Tibial nerve (tissue), 4 donors: Measurements from ENCODE around the gene ACOT11. TPM values are rescaled to one million over a fixed set of nuclear protein-coding genes. Genes with fewer than 3 reads are reported as not detected.

Experiments
- DNase-seq, 2 donors: peaks; one replicate each; pipeline ENCODE4 v3.0.0-alpha.2; 2019; ENCODE audit warnings: low spot score in 2 of 2
- H3K27ac ChIP-seq, 4 donors: fragments of 200-600 bp; sonication (generic) in 3 of 4; one replicate each; pipeline ENCODE4 v1.5.1; 2017 to 2019; ENCODE audit warnings: mild to moderate bottlenecking in 1 of 4
- H3K27me3 ChIP-seq, 2 donors: fragments of 200-600 bp; sonication (generic) in 1 of 2; one replicate each; pipeline versions ENCODE4 v1.5.1 to v1.6.0; 2017 to 2019
- H3K36me3 ChIP-seq, 3 donors: fragments of 200-600 bp; sonication (generic); one replicate each; pipeline ENCODE4 v1.5.1; 2018 to 2019
- H3K4me1 ChIP-seq, 4 donors: fragments of 200-600 bp; sonication (generic) in 3 of 4; one replicate each; pipeline ENCODE4 v1.5.1; 2017 to 2019
- H3K4me3 ChIP-seq, 4 donors: fragments of 200-600 bp; sonication (generic) in 3 of 4; one replicate each; pipeline ENCODE4 v1.5.1; 2017 to 2019; ENCODE audit warnings: mild to moderate bottlenecking in 1 of 4, moderate library complexity in 1 of 4
- H3K9me3 ChIP-seq, 4 donors: fragments of 200-600 bp; sonication (generic) in 3 of 4; one replicate each; pipeline ENCODE4 v1.5.1; 2017 to 2019
- EP300 ChIP-seq, 2 donors: sonication (generic); formaldehyde crosslinking; IDR thresholded peaks; one replicate each; pipeline ENCODE4 v1.6.1; 2017; ENCODE audit warnings: antibody characterized with exemption in 2 of 2, mild to moderate bottlenecking in 1 of 2
- POLR2A ChIP-seq, 2 donors: fragments of 450-650 bp; IDR thresholded peaks; one replicate each; pipeline ENCODE4 v1.6.1; 2017; ENCODE audit warnings: antibody characterized with exemption in 2 of 2, mild to moderate bottlenecking in 2 of 2, moderate library complexity in 2 of 2
- WGBS, 2 donors: methylation state at CpG; one replicate each; pipeline ENCODE4 v1.1.5; 2018; 5-methylcytosine and 5-hydroxymethylcytosine counted together
- total RNA-seq, 4 donors: library from RNA; depleted of rRNA; stranded (reverse); fragments of >200 nt; gene quantifications; one replicate each; pipeline ENCODE4 v1.1.0, GENCODE V29; 2016
- TF ChIP-seq, protein P1 (sequence below), 5 experiments: fragments of 200-600 bp in 3 of 5; fragments of 450-650 bp in 2 of 5; sonication (generic) in 3 of 5; IDR thresholded peaks; one replicate each; pipeline ENCODE4 v1.5.1; 2016 to 2019; ENCODE audit warnings: antibody characterized with exemption in 5 of 5, mild to moderate bottlenecking in 3 of 5, moderate library complexity in 2 of 5

ACOT11 gene
- total RNA-seq, 4 donors from 2014 or later = 7.5 to 13.8 (median 10.2) TPM

- Histone ChIP-seq H3K9me3 (no peaks in the 10 kb centered on the region), H3K4me3 (no peak overlapping the region), H3K36me3 (no peaks in the 10 kb centered on the region), H3K27ac (peak overlapping the region in 1 of 4 donors; percentile 54), H3K27me3 (no peaks in the 10 kb centered on the region), H3K4me1 (peaks cover 0 to 11% (median 3%) of the 10 kb centered on the region in 4 donors)
- WGBS, 2 donors = 81 to 83% methylated on average over 4 of the region's 4 CpGs
- DNase-seq = no peak
- TF ChIP-seq POLR2A (IDR thresholded peaks at IDR 0.05) (no peak), EP300 (IDR thresholded peaks at IDR 0.05) (no peak)
- TF ChIP-seq, protein P1, sequence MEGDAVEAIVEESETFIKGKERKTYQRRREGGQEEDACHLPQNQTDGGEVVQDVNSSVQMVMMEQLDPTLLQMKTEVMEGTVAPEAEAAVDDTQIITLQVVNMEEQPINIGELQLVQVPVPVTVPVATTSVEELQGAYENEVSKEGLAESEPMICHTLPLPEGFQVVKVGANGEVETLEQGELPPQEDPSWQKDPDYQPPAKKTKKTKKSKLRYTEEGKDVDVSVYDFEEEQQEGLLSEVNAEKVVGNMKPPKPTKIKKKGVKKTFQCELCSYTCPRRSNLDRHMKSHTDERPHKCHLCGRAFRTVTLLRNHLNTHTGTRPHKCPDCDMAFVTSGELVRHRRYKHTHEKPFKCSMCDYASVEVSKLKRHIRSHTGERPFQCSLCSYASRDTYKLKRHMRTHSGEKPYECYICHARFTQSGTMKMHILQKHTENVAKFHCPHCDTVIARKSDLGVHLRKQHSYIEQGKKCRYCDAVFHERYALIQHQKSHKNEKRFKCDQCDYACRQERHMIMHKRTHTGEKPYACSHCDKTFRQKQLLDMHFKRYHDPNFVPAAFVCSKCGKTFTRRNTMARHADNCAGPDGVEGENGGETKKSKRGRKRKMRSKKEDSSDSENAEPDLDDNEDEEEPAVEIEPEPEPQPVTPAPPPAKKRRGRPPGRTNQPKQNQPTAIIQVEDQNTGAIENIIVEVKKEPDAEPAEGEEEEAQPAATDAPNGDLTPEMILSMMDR (IDR thresholded peaks at IDR 0.05) = no peak
These were observed 17.1 kb downstream of the ACOT11 start for GRCh38 chr1:54565113-54565501.

GRCh38 chr1:54566438-54567141 lies 18.6 kb downstream of the ACOT11 start:
- Histone ChIP-seq H3K9me3 (no peaks in the 10 kb centered on the region), H3K27ac (no peak overlapping the region), H3K4me3 (no peak overlapping the region), H3K27me3 (no peaks in the 10 kb centered on the region), H3K4me1 (peaks cover 0 to 20% (median 9%) of the 10 kb centered on the region in 4 donors), H3K36me3 (no peaks in the 10 kb centered on the region)
- no peak for DNase-seq
- TF ChIP-seq POLR2A (IDR thresholded peaks at IDR 0.05) (no peak), EP300 (IDR thresholded peaks at IDR 0.05) (no peak)
- TF ChIP-seq, protein P1 (IDR thresholded peaks at IDR 0.05) = no peak
- WGBS, 2 donors = 86 to 89% methylated on average over 5 of the region's 5 CpGs

GRCh38 chr1:54567961-54568360 lies 19.9 kb downstream of the ACOT11 start:
- TF ChIP-seq EP300 (IDR thresholded peaks at IDR 0.05) (no peak), POLR2A (IDR thresholded peaks at IDR 0.05) (no peak)
- TF ChIP-seq, protein P1 (IDR thresholded peaks at IDR 0.05) = no peak
- WGBS, 2 donors = 56 to 61% methylated on average over 5 of the region's 5 CpGs
- H3K36me3 ChIP-seq = no peaks in the 10 kb centered on the region
- no peak overlapping the region for H3K4me3 ChIP-seq
- DNase-seq = no peak
- H3K27me3 ChIP-seq = no peaks in the 10 kb centered on the region
- H3K9me3 ChIP-seq = no peaks in the 10 kb centered on the region
- H3K27ac ChIP-seq = peak overlapping the region in 2 of 4 donors; percentile 6 to 43
- peaks cover 0 to 29% (median 16%) of the 10 kb centered on the region in 4 donors for H3K4me1 ChIP-seq

- DNase-seq = no peak
- Histone ChIP-seq H3K4me1 (peaks cover 0 to 29% (median 16%) of the 10 kb centered on the region in 4 donors), H3K4me3 (no peak overlapping the region), H3K27me3 (no peaks in the 10 kb centered on the region), H3K9me3 (no peaks in the 10 kb centered on the region), H3K27ac (peak overlapping the region in 3 of 4 donors; percentile 13 to 87 (median 80)), H3K36me3 (no peaks in the 10 kb centered on the region)
- 45 to 53% methylated on average over 4 of the region's 4 CpGs for WGBS, 2 donors
- TF ChIP-seq, protein P1 (IDR thresholded peaks at IDR 0.05) = no peak
- TF ChIP-seq EP300 (IDR thresholded peaks at IDR 0.05) (peak in 1 of 2 donors; percentile 10), POLR2A (IDR thresholded peaks at IDR 0.05) (no peak)
These were observed 21.3 kb downstream of the ACOT11 start for GRCh38 chr1:54569339-54569738.

- Histone ChIP-seq H3K36me3 (no peaks in the 10 kb centered on the region), H3K4me1 (peaks cover 0 to 29% (median 16%) of the 10 kb centered on the region in 4 donors), H3K9me3 (no peaks in the 10 kb centered on the region), H3K4me3 (no peak overlapping the region), H3K27me3 (no peaks in the 10 kb centered on the region), H3K27ac (peak overlapping the region in 2 of 4 donors; percentile 80 to 87)
- WGBS, 2 donors = 86 to 88% methylated on average over 5 of the region's 5 CpGs
- DNase-seq = no peak
- no peak for TF ChIP-seq POLR2A (IDR thresholded peaks at IDR 0.05)
- no peak for TF ChIP-seq EP300 (IDR thresholded peaks at IDR 0.05)
- TF ChIP-seq, protein P1 (IDR thresholded peaks at IDR 0.05) = no peak
These were observed 22.1 kb downstream of the ACOT11 start for GRCh38 chr1:54570161-54570560.
